HG03108 (cell line): ENCODE results near the gene YJEFN3.

ENCODE experiments used
- ATAC-seq: cut with Tn5 transposase; IDR thresholded peaks from one replicate; pipeline ENCODE4 v1.9.1; 2021; ENCODE audit warnings: moderate library complexity; ENCODE audit not compliant: unreplicated experiment

Gene YJEFN3

DNA sequence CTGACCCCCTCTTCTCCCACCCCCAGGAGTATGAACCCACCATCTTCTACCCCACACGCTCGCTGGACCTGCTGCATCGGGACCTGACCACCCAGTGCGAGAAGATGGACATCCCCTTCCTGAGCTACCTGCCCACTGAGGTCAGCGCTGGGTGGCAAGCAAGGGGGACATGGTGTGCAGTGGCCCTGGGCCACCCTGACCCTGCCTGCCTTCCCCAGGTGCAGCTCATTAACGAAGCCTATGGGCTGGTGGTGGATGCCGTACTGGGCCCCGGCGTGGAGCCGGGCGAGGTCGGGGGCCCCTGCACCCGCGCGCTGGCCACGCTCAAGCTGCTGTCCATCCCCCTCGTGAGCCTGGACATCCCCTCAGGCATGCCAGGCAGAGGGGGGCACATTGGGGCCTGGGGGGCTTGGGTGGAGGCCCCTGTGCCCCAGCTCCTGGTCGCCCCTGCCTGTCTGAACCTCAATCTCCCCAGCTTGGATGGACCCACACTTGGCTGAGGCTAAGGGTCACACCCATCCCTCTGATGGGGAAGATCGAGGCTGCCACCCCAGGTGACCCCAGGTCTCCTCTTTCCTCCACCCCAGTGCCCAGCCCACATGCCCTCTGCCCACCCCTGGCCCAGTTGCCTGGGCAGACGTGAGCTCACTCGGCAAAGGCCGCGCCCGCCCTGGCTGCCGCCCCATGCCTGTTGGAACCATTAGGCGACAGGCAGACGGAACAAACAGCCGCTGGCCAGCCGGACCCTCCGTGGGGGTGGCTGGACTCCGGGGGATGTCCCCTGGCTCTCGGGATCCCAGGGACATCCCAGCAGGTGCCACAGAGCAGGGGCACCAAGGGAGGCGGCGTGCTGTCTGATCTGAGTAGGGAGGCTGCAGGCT is 6.8 kb downstream of the YJEFN3 start:
- no peak for ATAC-seq

DNA sequence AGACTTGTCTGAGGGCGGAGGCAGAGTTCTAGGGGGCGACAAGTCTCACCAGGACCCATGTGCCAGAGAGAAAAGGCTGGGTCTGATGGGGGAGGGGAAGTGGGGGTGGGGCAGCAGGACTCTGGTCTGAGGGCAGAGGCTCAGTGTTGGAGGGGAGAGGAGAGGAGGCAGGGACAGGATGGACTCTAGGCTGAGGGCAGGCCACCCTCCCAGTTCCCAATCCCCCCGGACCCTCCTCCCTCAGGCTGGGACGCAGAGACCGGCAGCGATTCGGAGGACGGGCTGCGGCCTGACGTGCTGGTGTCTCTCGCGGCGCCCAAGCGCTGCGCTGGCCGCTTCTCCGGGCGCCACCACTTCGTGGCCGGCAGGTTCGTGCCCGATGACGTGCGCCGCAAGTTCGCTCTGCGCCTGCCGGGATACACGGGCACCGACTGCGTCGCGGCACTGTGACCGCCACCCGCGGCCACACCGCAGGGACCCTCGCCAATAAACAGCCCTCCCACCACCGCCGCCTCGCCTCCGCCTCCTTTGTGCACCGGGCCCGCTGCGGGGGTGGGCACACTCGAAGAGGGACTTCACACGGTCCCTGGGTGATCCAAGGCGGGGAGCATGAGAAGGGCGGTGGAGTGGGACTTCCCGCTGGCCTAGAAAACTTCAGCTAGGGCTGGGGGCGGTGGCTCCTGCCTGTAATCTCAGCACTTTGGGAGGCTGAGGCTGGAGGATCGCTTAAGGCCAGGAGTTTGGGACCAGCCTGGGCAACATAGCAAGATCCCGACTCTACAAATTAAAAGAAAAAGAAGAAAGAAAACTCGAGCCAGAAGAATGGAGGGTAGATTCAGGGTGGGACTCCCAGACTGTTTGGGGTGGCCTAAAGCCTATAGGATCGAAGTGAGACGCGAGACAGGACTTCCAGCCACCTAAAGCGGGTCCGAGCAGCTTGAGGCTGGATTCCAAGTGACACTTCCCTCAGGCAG is 8.7 kb downstream of the YJEFN3 start:
- ATAC-seq = no peak

DNA sequence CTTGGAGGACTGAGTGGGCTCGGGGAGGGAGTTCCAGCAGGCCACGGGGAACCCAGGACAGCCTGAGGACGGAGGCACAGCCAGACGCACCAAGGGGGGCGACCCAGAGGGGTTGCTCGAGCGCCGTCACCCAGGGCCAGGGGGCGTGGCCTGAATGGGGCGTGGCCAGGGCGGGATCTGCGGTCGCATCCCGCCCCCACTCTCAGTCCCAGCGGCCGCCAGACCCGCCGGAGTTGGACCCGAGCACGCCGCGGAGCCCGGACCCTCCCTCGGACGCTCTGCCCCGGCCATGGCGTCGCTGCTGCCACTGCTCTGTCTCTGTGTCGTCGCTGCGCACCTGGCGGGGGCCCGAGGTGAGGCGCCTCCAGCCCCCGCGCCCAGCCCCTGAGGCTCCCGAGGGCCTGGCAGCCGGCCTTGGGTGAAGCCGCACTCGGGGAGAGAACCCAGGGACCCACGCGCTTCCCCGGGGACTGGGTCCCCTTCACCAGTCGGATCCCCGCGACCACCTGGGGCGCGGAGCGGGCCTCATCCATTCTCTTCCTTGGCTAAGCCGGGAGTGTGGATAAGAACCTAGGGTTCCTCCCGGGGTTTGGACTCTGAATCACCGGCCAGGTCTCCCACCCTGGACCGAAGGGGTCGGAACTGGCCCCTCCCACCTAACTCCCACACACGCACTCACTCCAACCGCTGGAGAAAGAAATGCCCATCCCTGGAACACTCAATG is 9.5 kb downstream of the YJEFN3 start, which contains the start of gene CILP2:
CILP2 (plus strand) TSS at position 205 of the 724 bp plus-strand sequence; CDS start at position 290, 85 bp downstream.
- no peak for ATAC-seq

DNA sequence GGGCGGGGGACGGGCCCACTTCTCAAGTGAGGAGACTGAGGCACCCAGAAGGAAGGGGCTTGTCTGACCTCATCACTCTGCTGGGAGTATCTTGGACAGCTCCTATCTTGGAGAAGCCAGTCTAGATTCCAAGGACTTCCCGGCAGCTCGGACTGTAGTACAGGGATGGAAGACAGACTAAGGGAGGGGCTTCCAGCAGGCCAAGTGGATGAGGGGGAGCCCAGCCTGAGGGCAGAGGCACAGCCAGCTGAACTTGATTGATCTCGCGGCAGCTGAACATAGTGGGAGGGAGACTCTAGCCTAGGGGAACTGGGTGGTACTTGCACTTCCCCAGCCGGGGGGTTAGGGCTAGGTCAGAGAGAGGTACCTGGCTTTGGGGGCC is 10.1 kb downstream of the YJEFN3 start:
- ATAC-seq = no peak

DNA sequence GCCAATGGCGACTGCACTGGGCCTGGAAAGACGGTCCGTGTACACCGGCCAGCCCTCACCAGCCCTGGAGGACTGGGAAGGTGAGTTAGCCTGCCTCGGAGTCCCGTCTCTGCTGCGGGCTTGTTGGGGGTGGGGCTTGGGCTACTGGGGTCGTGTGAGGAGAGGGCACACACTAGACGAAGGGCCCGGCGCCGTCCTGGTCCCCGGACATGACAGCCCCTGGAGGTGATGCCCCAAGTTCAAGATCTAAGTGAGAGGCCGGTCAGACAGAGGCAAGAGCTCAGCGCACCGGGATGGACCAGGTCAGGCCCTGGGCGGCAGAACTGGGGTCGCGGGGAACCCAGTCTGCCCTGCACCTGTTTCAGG is 11.0 kb downstream of the YJEFN3 start:
- no peak for ATAC-seq

DNA sequence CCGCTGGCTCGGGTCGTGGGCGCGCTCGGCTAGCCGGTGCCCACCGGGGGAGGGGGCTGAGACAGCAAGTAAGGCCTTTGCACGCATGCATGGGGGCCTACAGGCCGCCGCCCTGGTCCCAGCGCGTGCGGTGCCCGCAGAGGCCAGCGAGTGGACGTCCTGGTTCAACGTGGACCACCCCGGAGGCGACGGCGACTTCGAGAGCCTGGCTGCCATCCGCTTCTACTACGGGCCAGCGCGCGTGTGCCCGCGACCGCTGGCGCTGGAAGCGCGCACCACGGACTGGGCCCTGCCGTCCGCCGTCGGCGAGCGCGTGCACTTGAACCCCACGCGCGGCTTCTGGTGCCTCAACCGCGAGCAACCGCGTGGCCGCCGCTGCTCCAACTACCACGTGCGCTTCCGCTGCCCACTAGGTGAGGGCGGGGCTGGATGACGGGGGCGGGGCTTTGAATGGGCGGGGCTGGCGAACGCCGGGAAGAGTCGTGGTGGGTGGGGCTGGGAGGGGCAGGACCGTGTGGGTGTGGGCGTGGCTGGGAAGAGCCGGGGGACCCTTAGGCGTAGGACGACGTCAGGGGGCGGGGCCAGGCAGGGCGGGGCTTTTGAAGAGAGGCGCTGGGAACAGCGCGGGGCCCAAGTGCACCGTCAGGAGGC is 11.5 kb downstream of the YJEFN3 start:
- no peak for ATAC-seq

DNA sequence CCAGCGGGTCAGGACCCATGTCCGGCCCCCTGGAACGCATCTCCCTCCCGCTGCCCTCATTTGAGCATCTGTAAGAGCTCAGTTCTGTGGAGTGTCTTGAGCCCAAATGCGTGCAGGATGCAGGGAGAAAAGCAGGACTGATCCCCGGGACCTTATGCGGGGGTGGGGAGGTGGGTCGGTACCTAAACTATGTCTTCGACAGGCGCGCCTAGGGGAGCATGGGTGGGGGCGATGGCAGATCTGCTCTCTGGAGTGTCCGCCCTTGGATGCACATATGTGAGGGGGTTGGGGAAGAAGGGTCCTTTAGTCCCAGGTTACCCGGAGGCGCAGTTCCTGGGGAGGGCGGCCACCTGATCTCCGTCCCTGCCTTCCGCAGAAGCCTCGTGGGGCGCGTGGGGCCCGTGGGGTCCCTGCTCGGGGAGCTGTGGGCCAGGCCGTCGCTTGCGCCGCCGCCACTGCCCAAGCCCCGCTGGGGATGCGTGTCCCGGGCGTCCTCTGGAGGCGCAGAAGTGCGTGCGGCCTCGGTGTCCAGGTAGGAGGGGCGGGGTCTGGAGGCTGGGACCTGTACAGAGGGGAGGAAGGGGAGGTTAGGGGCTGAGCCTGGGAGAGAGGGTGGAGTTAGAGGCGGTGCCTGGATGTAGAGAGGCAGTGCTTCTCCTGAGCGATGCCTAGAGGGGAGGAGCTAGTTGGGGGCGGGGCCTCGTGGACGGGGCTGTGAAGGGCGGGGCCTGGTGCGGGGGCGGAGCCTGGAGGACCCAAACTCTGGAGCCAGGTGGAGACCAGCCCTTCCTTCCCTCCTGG is 12.2 kb downstream of the YJEFN3 start:
- ATAC-seq = peak; percentile 58

DNA sequence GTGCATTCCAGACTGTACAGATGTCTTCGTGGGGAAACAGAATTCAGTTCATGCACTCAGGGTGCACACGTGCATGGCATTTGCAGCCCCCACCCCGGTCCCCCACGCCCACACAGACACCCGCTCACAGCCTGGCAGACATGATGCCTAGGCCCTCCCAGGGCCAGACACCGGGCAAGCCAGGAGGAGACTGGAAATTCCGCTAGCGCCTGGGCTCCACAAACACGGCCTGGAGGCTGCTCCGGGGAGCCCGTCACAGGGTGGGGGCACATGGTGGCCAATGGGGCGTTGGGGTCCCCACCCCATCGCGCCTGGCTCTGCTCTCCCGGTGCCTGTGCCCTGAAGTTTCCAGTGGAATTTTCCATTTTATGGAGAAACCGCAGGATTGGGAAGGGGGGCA is 12.9 kb downstream of the YJEFN3 start:
- no peak for ATAC-seq

DNA sequence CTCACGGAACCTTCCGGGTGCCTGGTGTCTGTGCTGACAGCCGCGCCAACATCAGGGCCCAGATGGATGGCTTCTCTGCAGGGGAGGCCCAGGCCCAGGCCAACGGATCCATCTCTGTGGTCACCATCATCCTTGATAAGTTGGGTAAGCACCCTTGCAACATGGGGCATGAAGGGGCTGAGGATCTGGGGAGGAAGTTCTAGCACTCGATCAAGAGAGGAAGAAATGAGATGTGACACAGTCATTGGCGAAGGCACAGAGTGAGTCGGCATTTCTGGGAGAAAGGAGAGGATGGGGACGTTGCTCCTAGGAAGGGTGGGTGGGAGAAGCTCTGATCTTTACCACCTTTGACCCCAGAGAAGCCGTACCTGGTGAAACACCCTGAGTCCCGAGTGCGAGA is 13.8 kb downstream of the YJEFN3 start:
- no peak for ATAC-seq

DNA sequence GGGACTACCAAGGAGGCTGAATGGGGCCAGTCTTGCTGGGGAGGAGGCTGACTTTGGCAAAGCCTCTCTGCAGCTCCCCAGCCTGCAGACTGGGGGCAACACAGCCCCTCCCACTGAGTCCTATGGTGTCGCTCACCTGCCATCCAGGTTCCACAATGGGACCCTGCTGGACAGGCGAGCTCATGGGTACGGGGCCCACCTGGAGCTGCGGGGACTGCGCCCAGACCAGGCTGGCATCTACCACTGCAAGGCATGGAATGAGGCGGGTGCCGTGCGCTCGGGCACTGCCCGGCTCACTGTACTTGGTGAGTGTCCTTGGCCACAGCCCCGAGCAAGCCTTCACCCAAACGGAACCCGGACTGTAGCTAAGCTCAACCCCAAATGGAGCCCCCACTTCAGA is 14.4 kb downstream of the YJEFN3 start:
- no peak for ATAC-seq

DNA sequence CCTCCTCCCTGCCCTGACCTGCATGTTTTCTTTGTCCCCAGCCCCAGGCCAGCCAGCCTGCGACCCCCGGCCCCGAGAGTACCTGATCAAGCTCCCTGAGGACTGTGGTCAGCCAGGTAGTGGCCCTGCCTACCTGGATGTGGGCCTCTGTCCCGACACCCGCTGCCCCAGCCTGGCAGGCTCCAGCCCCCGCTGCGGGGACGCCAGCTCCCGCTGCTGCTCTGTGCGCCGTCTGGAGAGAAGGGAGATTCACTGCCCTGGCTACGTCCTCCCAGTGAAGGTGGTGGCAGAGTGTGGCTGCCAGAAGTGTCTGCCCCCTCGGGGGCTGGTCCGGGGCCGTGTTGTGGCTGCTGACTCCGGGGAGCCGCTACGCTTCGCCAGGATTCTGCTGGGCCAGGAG is 14.9 kb downstream of the YJEFN3 start:
- ATAC-seq = no peak

DNA sequence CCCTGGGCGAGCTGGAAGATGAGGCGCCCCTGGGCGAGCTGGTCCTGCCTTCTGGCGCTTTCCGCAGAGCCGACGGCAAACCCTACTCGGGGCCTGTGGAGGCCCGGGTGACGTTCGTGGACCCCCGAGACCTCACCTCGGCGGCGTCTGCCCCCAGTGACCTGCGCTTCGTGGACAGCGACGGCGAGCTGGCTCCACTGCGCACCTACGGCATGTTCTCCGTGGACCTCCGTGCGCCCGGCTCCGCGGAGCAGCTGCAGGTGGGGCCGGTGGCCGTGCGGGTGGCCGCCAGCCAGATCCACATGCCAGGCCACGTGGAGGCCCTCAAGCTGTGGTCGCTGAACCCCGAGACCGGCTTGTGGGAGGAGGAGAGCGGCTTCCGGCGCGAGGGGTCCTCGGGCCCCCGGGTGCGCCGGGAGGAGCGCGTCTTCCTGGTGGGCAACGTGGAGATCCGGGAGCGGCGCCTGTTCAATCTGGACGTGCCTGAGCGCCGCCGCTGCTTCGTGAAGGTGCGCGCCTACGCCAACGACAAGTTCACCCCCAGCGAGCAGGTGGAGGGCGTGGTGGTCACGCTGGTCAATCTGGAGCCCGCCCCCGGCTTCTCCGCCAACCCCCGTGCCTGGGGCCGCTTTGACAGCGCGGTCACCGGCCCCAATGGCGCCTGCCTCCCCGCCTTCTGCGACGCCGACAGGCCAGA is 15.7 kb downstream of the YJEFN3 start:
- ATAC-seq = no peak

DNA sequence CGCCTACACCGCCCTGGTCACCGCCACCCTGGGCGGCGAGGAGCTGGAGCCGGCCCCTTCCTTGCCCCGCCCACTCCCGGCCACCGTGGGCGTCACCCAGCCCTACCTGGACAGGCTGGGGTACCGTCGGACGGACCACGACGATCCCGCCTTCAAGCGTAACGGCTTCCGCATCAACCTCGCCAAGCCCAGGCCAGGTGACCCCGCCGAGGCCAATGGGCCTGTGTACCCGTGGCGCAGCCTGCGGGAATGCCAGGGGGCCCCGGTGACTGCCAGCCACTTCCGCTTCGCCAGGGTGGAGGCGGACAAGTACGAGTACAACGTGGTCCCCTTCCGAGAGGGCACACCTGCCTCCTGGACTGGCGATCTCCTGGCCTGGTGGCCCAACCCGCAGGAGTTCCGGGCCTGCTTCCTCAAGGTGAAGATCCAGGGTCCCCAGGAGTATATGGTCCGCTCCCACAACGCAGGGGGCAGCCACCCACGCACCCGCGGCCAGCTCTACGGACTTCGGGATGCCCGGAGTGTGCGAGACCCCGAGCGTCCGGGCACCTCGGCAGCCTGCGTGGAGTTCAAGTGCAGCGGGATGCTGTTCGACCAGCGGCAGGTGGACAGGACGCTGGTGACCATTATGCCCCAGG is 16.4 kb downstream of the YJEFN3 start:
- ATAC-seq = no peak

DNA sequence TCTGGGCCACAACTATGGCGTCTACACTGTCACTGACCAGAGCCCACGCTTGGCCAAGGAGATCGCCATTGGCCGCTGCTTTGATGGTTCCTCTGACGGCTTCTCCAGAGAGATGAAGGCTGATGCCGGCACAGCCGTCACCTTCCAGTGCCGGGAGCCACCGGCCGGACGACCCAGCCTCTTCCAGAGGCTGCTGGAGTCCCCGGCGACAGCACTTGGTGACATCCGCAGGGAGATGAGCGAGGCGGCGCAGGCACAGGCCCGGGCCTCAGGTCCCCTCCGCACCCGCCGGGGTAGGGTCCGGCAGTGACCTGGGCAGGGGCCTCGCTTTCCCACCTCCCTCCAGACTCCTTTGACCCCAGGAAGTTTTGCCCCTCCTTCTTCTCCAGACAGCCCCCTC is 17.0 kb downstream of the YJEFN3 start:
- ATAC-seq = no peak

DNA sequence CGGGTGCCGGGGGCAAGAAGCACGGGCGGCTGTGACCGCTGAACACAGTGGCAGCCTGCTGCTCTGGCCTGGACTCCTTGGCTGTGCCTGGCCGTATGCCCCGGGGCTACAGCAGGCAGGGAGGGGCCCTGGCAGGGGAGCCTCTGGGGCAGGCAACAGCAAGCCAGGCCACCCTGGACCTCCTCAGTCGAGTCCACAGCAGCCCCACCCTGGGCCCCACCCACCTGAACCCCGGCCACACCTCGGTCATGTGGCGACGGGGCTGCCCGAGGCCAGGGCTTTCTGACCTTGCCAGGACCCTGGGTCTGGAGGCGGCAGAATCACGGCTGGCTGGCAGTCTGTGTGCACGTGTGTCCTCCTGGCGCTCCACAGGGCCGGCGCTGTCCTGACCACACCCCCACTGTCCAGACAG is 18.0 kb downstream of the YJEFN3 start:
- no peak for ATAC-seq

DNA sequence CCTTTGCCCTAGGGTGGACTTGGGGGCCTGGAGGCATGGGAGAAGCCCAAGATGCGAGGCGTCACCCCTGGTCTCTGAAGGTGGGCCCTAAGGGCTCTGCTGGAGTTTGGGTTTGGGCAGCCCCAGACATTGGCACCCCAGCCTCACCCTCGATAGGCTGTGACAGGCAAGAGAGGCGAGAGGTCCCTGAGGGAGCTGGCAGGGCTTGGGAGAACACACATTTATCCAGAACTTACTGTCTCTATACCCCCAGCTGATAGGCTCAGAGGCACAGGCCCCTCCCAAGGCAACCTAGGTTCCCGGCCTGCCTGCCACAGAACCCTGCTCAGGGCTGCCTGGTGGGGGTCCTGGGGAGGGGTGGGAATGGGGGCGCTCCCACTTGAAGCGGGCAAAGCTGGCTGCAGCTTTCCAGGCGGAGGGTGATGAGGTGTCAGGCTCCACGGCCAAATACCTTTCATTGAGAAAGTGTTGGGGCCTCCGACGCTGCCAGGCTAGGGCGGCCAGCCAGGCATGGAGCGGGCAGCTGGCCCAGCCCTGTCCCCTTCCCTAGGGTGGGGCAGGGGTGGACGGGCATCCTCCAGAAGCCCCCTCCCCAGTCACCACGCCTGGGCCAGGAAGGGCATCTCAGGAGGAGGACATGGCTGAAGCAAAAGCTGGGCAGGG is 19.1 kb downstream of the YJEFN3 start:
- ATAC-seq = no peak

DNA sequence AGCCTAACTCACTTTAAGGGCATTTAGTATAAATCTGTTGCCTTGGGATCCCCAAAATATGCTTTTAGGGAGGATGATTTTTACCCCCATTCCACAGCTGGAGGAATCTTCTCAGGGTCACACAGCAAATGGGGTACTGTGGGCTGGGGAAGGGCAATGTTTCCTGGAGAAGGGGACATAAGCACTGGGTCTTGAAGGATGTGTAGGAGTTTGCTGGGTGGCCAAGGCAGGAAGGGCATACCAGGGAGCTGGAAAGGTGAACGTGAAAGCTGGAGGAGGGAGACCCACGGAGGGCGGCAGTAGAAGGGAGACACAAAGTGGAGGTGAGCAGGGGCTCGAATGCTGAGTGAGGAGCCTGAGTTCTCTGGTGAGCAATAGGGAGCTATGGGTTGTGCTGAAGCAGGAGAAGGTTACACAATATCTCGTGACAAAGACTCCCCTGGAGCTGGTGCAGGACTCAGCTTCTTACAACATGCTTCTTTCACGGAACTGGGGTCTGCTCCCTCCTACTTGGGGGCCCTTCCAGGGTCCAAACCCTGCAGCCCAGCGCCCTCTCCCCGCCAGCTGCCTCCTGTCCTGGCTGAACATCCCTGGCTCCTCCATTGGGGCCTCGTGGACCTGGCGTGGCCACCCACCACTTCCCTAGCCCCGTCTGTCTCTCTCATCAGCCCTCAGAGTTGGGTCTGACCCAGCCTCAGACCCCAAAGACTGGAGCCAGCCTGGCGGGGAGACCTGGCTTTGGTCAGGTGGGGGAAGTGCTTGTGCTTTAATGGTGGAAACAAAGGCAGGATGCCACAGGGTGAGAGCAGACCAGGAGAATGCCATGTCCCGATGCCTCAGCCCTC is 20.4 kb downstream of the YJEFN3 start:
- ATAC-seq = no peak
